C4-2B (cell line): ENCODE results near the gene LCP1.

Source experiments
- ZFX ChIP-seq: fragments of 450-650 bp; IDR thresholded peaks from 2 replicates; pipeline ENCODE4 v1.6.1; 2017
- TF ChIP-seq, protein P1 (sequence below): fragments of 450-650 bp; conservative IDR thresholded peaks from 2 replicates; pipeline ENCODE4 v1.5.1; 2017; ENCODE audit warnings: mild to moderate bottlenecking

DNA sequence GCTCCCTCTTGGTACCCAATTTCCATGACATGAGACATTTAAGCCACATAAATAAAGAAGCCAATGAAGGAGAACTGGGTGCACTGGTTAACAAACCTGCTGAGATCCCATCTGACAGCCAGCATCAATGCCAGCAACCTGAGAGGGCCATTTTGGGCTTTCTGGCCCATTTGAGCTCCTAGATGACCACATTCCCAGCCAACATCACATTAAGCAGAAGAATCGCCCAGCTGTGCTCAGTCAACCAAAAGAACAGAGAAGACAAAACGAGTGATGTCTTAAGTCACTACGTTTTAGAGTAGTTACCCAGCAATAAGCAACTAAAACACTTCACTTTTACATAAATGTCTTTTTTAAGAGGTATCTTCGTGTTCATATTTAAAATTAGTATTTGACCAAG is 21.9 kb downstream of the LCP1 start:
- TF ChIP-seq, protein P1, sequence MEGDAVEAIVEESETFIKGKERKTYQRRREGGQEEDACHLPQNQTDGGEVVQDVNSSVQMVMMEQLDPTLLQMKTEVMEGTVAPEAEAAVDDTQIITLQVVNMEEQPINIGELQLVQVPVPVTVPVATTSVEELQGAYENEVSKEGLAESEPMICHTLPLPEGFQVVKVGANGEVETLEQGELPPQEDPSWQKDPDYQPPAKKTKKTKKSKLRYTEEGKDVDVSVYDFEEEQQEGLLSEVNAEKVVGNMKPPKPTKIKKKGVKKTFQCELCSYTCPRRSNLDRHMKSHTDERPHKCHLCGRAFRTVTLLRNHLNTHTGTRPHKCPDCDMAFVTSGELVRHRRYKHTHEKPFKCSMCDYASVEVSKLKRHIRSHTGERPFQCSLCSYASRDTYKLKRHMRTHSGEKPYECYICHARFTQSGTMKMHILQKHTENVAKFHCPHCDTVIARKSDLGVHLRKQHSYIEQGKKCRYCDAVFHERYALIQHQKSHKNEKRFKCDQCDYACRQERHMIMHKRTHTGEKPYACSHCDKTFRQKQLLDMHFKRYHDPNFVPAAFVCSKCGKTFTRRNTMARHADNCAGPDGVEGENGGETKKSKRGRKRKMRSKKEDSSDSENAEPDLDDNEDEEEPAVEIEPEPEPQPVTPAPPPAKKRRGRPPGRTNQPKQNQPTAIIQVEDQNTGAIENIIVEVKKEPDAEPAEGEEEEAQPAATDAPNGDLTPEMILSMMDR = no peak
- no peak for TF ChIP-seq ZFX
